Stimulated activated CD8-positive, alpha-beta memory T cell treated with anti-CD3 and anti-CD28 coated beads, Interleukin-12 subunit alpha, Interleukin-12 subunit beta, amount 100 ng/mL, for 4 hours (primary cell): ENCODE data around the gene ASGR2.
"Not testable (repeated sequence)": the region's sequence is repeated elsewhere in the genome, so short reads cannot be mapped to it uniquely, and the experiment has no call there.

Source experiments
- DNase-seq: peaks from one replicate; pipeline ENCODE4 v3.0.0-alpha.2; 2020; ENCODE audit warnings: low read depth

Gene ASGR2

GRCh38 chr17:7098802-7099459, 15.7 kb downstream of the ASGR2 start:
- no peak for DNase-seq

DNA sequence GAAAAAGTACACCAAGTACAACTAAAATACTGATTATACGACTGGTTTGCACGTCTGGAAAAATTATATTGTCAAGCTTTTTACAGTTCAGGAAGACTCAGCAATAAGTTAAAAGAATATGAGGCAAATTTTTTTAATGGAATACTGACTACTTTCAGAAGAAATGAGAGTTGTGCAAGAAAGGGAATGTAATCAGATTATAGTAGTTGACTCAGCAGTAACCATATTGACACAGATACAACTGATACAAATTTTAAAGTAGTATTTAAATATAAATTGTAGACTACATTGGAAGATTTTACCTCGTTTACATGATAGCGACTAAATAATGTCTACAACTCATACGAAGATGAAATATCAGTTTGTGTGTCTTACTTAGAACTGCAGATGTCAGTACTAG, 16.7 kb downstream of the ASGR2 start:
- DNase-seq = no peak

GRCh38 chr17:7095625-7096024, 19.0 kb downstream of the ASGR2 start:
- DNase-seq = no peak

DNA sequence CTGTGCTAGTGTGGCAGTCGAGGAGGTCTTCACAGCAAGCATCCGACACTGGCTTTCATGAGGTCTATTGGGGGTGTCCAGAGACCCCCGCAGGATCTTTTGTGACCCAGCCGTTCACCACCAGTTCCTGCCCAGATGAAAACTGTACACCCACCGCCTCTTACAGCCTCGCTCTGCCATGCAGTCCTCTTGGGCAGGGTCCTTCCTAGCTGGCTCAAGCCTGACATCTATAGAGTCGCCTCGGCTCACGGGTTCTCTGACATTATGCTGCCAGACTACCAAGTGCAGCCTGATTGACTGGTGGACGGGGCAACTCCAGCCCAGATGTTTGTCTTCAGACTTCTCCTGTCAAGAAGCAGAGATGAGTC, 20.0 kb downstream of the ASGR2 start:
- DNase-seq = no peak

GRCh38 chr17:7091311-7092005, 23.2 kb downstream of the ASGR2 start:
- not testable (repeated sequence) for DNase-seq

- DNase-seq = not testable (repeated sequence)
Measured at GRCh38 chr17:7089570-7089969, 25.1 kb downstream of the ASGR2 start.

GRCh38 chr17:7088442-7088841, 26.2 kb downstream of the ASGR2 start:
- not testable (repeated sequence) for DNase-seq

GRCh38 chr17:7084088-7084487, 30.5 kb downstream of the ASGR2 start:
- no peak for DNase-seq

DNA sequence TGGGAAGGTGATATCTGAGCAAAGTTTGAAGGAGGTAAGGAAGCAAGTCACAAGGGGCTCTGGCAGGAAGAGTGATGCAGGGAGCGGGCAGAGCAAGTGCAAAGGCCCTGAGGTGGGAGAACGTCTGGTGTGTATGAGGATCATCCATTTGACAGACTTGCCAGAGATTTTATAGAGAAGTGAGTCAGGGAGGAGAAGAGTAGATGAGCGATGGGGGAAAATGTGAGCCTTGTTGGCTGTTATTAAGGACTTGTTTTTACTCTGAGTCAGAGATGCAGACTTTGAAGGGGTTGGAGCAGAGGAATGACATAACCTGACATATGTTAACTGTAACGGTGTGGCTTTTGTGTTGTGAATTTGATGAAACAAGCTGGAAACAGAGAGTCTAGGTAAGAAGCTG, 31.0 kb downstream of the ASGR2 start:
- no peak for DNase-seq

GRCh38 chr17:7081341-7082062, 33.1 kb downstream of the ASGR2 start:
- DNase-seq = no peak

- DNase-seq = no peak
Measured at GRCh38 chr17:7080456-7081041, 34.1 kb downstream of the ASGR2 start.

DNA sequence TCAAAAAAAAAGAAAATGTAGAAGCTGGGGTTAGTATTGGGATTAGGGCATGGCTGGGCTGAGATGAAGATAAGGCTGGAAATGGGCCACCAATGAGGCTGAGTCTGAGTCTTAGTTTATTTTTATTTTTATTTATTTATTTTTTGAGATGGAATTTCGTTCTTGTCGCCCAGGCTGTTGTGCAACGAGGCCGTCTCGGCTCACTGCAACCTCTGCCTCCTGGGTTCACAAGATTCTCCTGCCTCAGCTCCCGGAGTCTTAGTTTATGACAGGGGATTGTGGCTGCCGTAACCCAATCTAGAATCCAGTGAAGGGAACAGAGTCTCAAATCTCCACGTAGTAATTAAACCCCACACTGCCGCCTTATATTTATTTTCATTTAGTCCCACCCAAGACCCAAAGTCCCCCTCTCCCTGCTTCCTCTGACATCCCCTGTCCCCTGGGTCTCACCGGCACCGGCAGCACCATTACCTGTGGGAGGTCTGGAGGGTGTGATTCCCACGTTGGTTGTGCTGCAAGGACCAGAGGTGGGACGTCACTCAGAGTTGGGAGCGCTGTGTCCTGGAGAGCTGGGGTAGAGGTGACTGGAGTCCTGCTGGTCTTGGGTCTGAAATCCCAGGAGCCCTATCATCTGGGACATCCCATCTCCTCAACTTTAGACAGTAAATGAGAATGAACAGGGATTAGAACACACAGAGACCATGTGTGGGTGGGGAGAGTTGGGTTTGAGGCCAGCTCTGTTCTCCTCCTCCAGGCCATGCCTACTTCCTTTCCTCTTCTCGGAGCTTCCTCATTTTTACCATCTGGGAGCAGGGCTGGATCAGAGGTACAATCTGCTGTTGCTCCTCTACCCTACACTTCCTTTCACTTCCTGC, 34.8 kb downstream of the ASGR2 start, which contains the start of gene CLEC10A:
CLEC10A (minus strand) TSS at position 671 of the 875 bp plus-strand sequence. CDS start 1,439 bp downstream, outside the sequence.
- no peak for DNase-seq

DNA sequence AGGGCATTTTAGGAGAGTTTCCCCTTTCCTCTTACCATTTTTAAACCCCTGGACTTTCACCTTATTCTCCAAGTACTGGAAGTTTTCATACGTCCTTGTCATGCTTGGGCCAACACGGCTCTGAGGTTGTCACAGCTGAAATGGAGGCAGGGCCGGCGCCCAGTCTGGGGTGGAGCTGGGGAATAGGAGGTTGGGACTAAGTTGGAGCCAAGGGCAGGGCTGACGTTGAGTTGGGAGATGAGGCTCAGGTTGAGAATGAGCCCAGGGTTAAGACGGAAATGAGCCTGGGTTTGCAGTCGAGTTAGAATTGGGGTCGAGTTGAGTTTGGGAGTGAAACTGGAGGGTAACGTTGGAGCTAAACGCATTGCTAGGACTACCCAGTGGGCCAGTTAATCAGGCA, 35.9 kb downstream of the ASGR2 start:
- no peak for DNase-seq

DNA sequence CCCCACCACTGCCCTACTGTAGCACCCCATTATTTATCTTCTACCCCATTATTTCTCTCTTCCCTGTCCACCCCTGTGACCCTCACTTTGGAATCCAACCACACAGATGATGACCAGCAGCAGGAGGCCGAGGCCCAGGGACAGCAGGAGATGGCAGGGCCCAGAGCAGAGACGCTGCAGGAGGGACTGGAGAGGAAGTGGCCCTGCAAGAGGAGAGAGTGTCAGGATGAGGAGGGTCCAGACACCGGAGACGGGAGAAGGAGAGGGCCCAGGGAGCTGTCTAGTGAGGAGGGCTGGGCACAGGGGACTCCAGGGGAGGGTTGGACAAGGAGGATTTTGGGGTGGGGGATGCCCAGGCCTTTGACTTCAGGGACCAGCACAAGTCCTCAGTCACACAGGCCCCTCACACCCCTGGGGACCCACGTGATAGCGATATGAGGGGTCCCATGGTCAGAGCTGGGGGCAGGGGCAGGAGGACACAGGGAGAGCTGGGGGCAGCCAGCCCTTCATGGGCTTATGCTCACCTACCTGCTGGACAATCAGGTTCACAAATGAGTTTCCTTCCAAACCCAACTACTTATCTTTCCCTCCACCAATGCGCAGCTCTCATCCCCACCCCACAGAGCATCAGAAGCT, 36.6 kb downstream of the ASGR2 start:
- DNase-seq = no peak

DNA sequence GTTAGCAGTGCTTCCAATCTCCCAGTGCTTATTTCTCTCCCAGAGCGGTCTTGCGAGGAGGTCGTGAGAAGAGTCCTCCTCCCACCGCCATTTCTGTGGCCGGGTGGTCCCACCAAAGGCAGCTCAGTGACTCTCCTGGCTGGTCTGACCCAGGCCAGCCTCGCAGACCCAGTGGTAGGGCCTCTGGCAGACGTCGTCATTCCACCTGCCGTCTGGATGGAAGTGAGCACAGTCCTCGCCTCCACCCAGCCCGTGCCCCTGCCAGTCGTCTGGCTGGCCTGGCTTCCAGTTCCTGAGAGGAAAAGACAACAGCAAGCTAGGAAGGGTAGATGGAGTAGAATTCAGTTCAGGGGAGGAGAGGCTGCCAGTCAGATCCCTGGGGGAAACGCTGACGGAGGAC, 39.7 kb downstream of the ASGR2 start:
- DNase-seq = no peak

DNA sequence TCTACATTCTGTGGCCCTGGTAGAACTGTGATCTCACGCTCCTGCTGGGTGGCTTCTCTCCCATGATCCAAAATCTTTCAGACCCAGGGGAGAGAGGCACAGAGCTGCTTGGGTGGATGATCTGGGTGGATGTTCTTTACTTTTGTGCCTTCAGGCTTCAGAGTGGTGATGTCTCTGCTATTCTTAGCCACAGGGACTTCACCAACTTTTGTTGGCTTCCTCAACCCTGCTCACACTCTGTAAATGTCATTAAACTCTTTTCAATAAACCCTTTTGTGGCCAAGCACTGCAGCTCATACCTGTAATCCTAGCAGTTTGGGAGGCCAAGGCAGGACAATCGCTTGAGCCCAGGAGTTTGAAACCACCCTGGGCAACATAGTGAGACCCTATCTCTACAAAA, 42.2 kb downstream of the ASGR2 start:
- no peak for DNase-seq

DNA sequence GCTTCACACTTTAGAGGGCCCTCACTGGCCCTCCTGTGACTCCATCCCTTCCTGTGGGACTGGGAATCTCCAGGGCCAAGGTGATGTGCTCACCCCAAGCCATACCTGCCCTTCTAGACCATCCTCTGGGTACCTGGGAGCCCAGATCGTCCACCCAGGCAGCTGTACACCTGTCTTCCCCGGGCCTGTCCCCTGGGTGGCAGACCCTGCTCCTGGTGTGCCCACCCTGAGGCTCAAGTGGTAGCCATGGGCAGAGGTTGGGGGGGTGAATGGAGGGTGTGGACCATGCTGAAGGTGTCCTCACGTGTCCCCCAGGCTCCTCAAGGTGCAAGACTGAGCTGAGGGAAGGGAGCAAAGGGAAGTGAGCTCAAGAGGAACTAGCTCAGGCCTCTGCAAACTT, 43.9 kb downstream of the ASGR2 start:
- no peak for DNase-seq

DNA sequence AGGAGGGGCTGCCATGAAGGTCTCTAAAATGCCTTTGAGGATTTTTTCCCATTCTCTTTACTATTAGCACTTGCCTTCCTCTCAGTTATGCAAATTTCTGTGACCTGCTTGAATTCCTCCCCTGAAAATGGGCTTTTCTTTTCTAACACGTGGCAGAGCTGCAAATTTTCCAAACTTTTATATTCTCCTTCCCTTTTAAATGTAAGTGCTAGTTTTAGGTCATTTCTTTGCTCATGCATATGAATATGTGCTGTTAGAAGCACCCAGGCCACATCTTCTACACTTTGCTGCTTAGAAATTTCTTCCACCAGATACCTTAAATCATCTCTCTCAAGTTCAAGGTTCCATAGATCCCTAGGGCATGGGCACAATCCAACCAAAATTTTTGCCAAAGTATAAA, 46.4 kb downstream of the ASGR2 start:
- DNase-seq = no peak

GRCh38 chr17:7067198-7067597, 47.4 kb downstream of the ASGR2 start:
- no peak for DNase-seq

GRCh38 chr17:7064261-7064660, 50.4 kb downstream of the ASGR2 start:
- DNase-seq = no peak

DNA sequence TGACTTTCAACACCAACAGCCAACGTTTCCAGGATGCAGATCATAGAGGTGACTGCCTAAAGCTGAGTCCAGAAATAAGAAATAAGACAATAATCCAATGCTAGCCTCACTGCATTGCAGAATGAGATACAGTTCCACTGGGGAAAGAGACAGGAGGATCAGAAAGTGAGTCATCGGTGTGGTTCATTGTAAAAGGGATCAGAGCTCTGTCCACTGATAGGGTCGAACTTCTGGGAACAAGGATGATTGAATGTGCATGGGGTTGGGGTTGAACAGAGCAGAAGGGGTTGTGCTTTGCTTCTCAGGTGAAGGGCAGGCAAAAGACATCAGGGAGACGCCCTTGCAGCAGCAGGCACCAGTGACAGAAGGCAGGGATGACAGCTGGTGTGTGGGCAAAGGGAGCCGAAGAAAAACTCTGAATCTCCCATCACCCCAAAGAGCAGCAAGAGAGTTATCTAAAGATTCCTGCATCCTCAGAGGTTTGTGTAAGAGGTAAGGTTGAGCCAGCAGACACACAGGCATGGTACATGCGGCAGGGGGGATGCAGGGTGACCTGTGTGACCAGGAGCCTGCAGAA, 51.0 kb downstream of the ASGR2 start:
- no peak for DNase-seq
